Suprapubic skin (tissue), 3 donors: ENCODE results near the gene PPP4R2.

Experiments used
- POLR2A ChIP-seq, 2 donors: fragments of 450-650 bp; IDR thresholded peaks; one replicate each; pipeline ENCODE4 v1.6.1; 2017; ENCODE audit warnings: antibody characterized with exemption in 2 of 2, mild to moderate bottlenecking in 2 of 2, moderate library complexity in 2 of 2
- TF ChIP-seq, protein P1 (sequence below), 2 donors: fragments of 200-600 bp in 1 of 2; fragments of 450-650 bp in 1 of 2; sonication (generic) in 1 of 2; IDR thresholded peaks; one replicate each; pipeline ENCODE4 v1.5.1; 2016 to 2019; ENCODE audit warnings: antibody characterized with exemption in 2 of 2, mild to moderate bottlenecking in 1 of 2, moderate library complexity in 1 of 2

DNA sequence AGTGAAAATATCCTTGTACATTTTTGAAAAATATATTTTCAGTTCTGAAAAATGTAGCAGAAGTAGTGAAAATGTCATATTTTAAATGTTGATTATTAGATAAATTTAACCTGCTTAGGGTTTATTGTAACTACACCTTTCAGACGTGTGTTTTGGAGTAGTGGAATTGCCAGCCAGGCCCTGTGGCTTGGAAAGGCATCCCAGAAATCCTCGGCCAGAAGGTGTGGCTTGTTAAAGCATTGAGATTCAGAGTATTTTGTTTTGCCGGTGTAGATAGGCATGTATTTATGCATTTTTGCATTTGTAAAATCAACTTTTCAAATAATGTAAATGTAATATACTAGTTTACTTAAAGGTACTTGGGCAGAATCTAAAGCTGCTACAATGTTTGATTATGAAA, 71.8 kb downstream of the PPP4R2 start:
- TF ChIP-seq, protein P1, sequence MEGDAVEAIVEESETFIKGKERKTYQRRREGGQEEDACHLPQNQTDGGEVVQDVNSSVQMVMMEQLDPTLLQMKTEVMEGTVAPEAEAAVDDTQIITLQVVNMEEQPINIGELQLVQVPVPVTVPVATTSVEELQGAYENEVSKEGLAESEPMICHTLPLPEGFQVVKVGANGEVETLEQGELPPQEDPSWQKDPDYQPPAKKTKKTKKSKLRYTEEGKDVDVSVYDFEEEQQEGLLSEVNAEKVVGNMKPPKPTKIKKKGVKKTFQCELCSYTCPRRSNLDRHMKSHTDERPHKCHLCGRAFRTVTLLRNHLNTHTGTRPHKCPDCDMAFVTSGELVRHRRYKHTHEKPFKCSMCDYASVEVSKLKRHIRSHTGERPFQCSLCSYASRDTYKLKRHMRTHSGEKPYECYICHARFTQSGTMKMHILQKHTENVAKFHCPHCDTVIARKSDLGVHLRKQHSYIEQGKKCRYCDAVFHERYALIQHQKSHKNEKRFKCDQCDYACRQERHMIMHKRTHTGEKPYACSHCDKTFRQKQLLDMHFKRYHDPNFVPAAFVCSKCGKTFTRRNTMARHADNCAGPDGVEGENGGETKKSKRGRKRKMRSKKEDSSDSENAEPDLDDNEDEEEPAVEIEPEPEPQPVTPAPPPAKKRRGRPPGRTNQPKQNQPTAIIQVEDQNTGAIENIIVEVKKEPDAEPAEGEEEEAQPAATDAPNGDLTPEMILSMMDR (IDR thresholded peaks at IDR 0.05): no peak
- no peak for TF ChIP-seq POLR2A (IDR thresholded peaks at IDR 0.05)
